Mesodermal cell (in vitro differentiated cells): Measurements from ENCODE around the gene COL25A1.
"Not testable (repeated sequence)": the region's sequence is repeated elsewhere in the genome, so short reads cannot be mapped to it uniquely, and the experiment has no call there.

ENCODE experiments used
- H3K27ac ChIP-seq: 2 replicates; pipeline ENCODE4 v1.7.0; 2013; ENCODE audit warnings: mild to moderate bottlenecking, low read depth, low read length, moderate library complexity; ENCODE audit not compliant: severe bottlenecking
- H3K36me3 ChIP-seq: 2 replicates; pipeline ENCODE4 v1.7.1; 2013; ENCODE audit warnings: mild to moderate bottlenecking, low read length, moderate library complexity; ENCODE audit not compliant: control insufficient read depth, insufficient read depth
- H3K4me1 ChIP-seq: one replicate; pipeline ENCODE4 v1.7.1; 2013; ENCODE audit warnings: mild to moderate bottlenecking, low read length; ENCODE audit not compliant: insufficient read depth, control insufficient read depth, poor library complexity, severe bottlenecking
- H3K4me3 ChIP-seq: 2 replicates; pipeline ENCODE4 v1.7.0; 2013; ENCODE audit warnings: low read length, control low read depth, mild to moderate bottlenecking; ENCODE audit not compliant: insufficient read depth, poor library complexity, severe bottlenecking; ENCODE audit errors: extremely low read depth
- H3K9me3 ChIP-seq: 2 replicates; pipeline ENCODE4 v1.7.1; 2013; ENCODE audit warnings: mild to moderate bottlenecking, low read length, moderate library complexity; ENCODE audit not compliant: control insufficient read depth
- WGBS, 2 experiments: methylation state at CpG; one replicate each; pipeline ENCODE4 v1.1.5; 2013; ENCODE audit warnings: missing lambda C conversion rate in 2 of 2; ENCODE audit not compliant: insufficient coverage in 2 of 2; 5-methylcytosine and 5-hydroxymethylcytosine counted together

COL25A1 gene

DNA sequence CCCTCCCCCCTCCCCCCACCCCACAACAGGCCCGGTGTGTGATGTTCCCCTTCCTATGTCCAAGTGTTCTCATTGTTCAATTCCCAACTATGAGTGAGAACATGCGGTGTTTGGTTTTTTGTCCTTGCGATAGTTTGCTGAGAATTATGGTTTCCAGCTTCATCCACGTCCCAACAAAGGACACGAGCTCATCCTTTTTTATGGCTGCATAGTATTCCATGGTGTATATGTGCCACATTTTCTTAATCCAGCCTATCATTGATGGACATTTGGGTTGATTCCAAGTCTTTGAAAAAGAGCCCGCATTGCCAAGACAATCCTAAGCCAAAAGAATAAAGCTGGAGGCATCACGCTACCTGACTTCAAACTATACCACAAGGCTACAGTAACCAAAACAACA is 231.8 kb downstream of the COL25A1 start:
- not testable (repeated sequence) for H3K4me3 ChIP-seq, H3K36me3 ChIP-seq, H3K27ac ChIP-seq, H3K4me1 ChIP-seq, H3K9me3 ChIP-seq
- WGBS, 2 experiments: 60 to 92% methylated on average over 1 to 2 of the region's 7 CpGs

GRCh38 chr4:109067508-109068235 is 234.8 kb downstream of the COL25A1 start:
- Histone ChIP-seq H3K4me1 (peaks cover 7% of the 10 kb centered on the region), H3K27ac (no peak overlapping the region), H3K9me3 (no peaks in the 10 kb centered on the region), H3K36me3 (no peaks in the 10 kb centered on the region), H3K4me3 (no peak overlapping the region)
- 95 to 100% methylated on average over 2 to 4 of the region's 4 CpGs for WGBS, 2 experiments

- 90 to 100% methylated on average over 2 to 4 of the region's 4 CpGs for WGBS, 2 experiments
- no peak overlapping the region for H3K27ac ChIP-seq
- H3K36me3 ChIP-seq: no peaks in the 10 kb centered on the region
Observed at GRCh38 chr4:109065006-109065405, 237.5 kb downstream of the COL25A1 start.

GRCh38 chr4:109053257-109053656 is 249.2 kb downstream of the COL25A1 start:
- no peaks in the 10 kb centered on the region for H3K36me3 ChIP-seq
- WGBS, 2 experiments: 83 to 100% methylated on average over 1 to 2 of the region's 5 CpGs
- H3K27ac ChIP-seq: no peak overlapping the region

More at GRCh38 chr4:109065006-109065405, 237.5 kb downstream of the COL25A1 start:
- Histone ChIP-seq H3K4me1 (peaks cover 7% of the 10 kb centered on the region), H3K4me3 (no peak overlapping the region), H3K9me3 (no peaks in the 10 kb centered on the region)

GRCh38 chr4:109052821-109053220 is 249.6 kb downstream of the COL25A1 start:
- 100% methylated on average over 1 of the region's 1 CpG; no CpG with 5 or more reads in 1 of the 2 experiments for WGBS, 2 experiments
- Histone ChIP-seq H3K27ac (no peak overlapping the region), H3K36me3 (no peaks in the 10 kb centered on the region)

More at GRCh38 chr4:109053257-109053656, 249.2 kb downstream of the COL25A1 start:
- H3K4me3 ChIP-seq: no peak overlapping the region
- H3K4me1 ChIP-seq: no peaks in the 10 kb centered on the region
- H3K9me3 ChIP-seq: no peaks in the 10 kb centered on the region

DNA sequence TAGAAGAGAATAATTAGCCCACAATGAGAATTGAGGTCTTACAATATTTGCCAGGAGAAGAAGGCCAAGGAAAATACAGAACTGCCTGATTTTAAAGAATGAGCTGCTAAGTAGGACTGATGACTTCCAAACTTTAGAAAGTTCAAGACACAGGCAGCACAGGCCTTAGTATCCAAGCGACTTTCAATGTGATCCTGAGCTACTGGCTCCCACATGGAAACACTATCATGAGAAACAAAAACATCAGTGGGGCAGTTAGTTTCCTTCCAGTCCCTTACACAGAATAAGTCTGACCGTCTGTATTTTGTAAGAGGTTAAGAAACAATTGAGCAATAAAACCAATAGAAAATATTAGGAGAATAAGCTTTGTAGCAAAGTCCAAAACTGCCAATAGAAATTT is 251.4 kb downstream of the COL25A1 start:
- no peaks in the 10 kb centered on the region for H3K36me3 ChIP-seq
- no peak overlapping the region for H3K4me3 ChIP-seq
- H3K4me1 ChIP-seq: peaks cover 4% of the 10 kb centered on the region
- no peak overlapping the region for H3K27ac ChIP-seq
- H3K9me3 ChIP-seq: no peaks in the 10 kb centered on the region
- WGBS, 2 experiments: 100% methylated on average over 1 of the region's 2 CpGs

More at GRCh38 chr4:109052821-109053220, 249.6 kb downstream of the COL25A1 start:
- no peak overlapping the region for H3K4me3 ChIP-seq
- no peaks in the 10 kb centered on the region for H3K4me1 ChIP-seq
- no peaks in the 10 kb centered on the region for H3K9me3 ChIP-seq

GRCh38 chr4:109049926-109050325 is 252.5 kb downstream of the COL25A1 start:
- Histone ChIP-seq H3K36me3 (no peaks in the 10 kb centered on the region), H3K27ac (no peak overlapping the region), H3K4me1 (peaks cover 4% of the 10 kb centered on the region), H3K9me3 (no peaks in the 10 kb centered on the region), H3K4me3 (no peak overlapping the region)
- 86% methylated on average over 1 of the region's 3 CpGs; no CpG with 5 or more reads in 1 of the 2 experiments for whole genome bisulfite sequencing, 2 experiments

GRCh38 chr4:109046471-109047201 is 255.8 kb downstream of the COL25A1 start:
- H3K9me3 ChIP-seq: no peaks in the 10 kb centered on the region
- WGBS, 2 experiments: 81 to 92% methylated on average over 5 to 6 of the region's 7 CpGs
- no peak overlapping the region for H3K27ac ChIP-seq
- H3K4me1 ChIP-seq: peaks cover 4% of the 10 kb centered on the region
- H3K36me3 ChIP-seq: no peaks in the 10 kb centered on the region
- no peak overlapping the region for H3K4me3 ChIP-seq

DNA sequence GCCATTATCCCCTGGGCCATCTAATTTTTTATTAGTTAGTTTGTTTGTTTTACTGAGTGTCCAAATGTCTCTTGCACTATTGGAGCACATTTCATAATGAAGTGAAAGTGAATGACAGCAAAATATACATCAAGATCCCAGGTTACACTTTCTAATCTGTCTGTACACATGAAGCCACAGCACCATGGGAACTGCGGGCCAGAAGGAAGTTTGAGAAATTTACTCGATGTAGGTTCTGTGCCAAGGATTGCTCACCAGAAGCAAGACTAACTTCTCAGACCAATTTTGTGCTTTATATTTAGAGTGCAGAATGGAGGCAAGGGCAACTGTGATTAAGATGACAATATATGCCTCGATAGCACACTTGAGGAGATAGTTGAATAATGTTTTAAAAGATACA is 258.0 kb downstream of the COL25A1 start:
- Histone ChIP-seq H3K4me1 (peaks cover 14% of the 10 kb centered on the region), H3K9me3 (no peaks in the 10 kb centered on the region), H3K27ac (no peak overlapping the region), H3K4me3 (no peak overlapping the region), H3K36me3 (no peaks in the 10 kb centered on the region)
- WGBS, 2 experiments: 100% methylated on average over 2 of the region's 3 CpGs

- peaks cover 14% of the 10 kb centered on the region for H3K4me1 ChIP-seq
Observed at GRCh38 chr4:109043286-109043685, 259.2 kb downstream of the COL25A1 start.

More at GRCh38 chr4:109043286-109043685, 259.2 kb downstream of the COL25A1 start:
- 80 to 100% methylated on average over 2 of the region's 3 CpGs for WGBS, 2 experiments
- Histone ChIP-seq H3K4me3 (no peak overlapping the region), H3K36me3 (no peaks in the 10 kb centered on the region), H3K9me3 (no peaks in the 10 kb centered on the region), H3K27ac (no peak overlapping the region)
